ENCODE measurements around the gene IRF4. TPM values are rescaled to one million over a fixed set of nuclear protein-coding genes. Genes with fewer than 3 reads are reported as not detected.

IRF4 gene
- total RNA-seq, 4 donors from 2014 or later: 0.89 to 7.4 (median 3.2) TPM

- no peak overlapping the region for H3K4me3 ChIP-seq
- ATAC-seq: no peak
- WGBS, 2 donors (ENCODE audit: low coverage in 1 of 2): 95 to 96% methylated on average over 4 to 6 of the region's 19 CpGs
These were observed 56.9 kb downstream of the IRF4 start for GRCh38 chr6:448296-449056.

GRCh38 chr6:449057-449430 lies 57.5 kb downstream of the IRF4 start:
- TF ChIP-seq POLR2AphosphoS5 (IDR thresholded peaks at IDR 0.05) (no peak), POLR2A (IDR thresholded peaks at IDR 0.05) (no peak), EP300 (IDR thresholded peaks at IDR 0.05) (no peak), CTCF (IDR thresholded peaks at IDR 0.05) (no peak)
- Histone ChIP-seq H3K9me3 (peaks cover 0 to 9% (median 0%) of the 10 kb centered on the region in 3 donors), H3K4me3 (no peak overlapping the region), H3K36me3 (no peaks in the 10 kb centered on the region), H3K27ac (no peak overlapping the region), H3K4me1 (peaks cover 0 to 8% (median 0%) of the 10 kb centered on the region in 3 donors), H3K27me3 (peaks cover 62% of the 10 kb centered on the region)
- no peak for ATAC-seq
- WGBS, 2 donors (ENCODE audit: low coverage in 1 of 2): 80% methylated on average over 1 of the region's 12 CpGs

More at GRCh38 chr6:448296-449056, 56.9 kb downstream of the IRF4 start:
- TF ChIP-seq POLR2AphosphoS5 (IDR thresholded peaks at IDR 0.05): no peak
- TF ChIP-seq POLR2A (IDR thresholded peaks at IDR 0.05): no peak
- no peak for TF ChIP-seq CTCF (IDR thresholded peaks at IDR 0.05)
- TF ChIP-seq EP300 (IDR thresholded peaks at IDR 0.05): no peak
- peaks cover 67% of the 10 kb centered on the region for H3K27me3 ChIP-seq
- H3K27ac ChIP-seq: no peak overlapping the region
- no peaks in the 10 kb centered on the region for H3K36me3 ChIP-seq
- peaks cover 0 to 9% (median 0%) of the 10 kb centered on the region in 3 donors for H3K9me3 ChIP-seq
- peaks cover 0 to 8% (median 0%) of the 10 kb centered on the region in 3 donors for H3K4me1 ChIP-seq

- no peak for ATAC-seq
- peaks cover 0 to 8% (median 0%) of the 10 kb centered on the region in 3 donors for H3K4me1 ChIP-seq
- 89 to 94% methylated on average over 9 to 17 of the region's 62 CpGs for WGBS, 2 donors (ENCODE audit: low coverage in 1 of 2)
- H3K27ac ChIP-seq: no peak overlapping the region
- peaks cover 0 to 9% (median 0%) of the 10 kb centered on the region in 3 donors for H3K9me3 ChIP-seq
- no peak overlapping the region for H3K4me3 ChIP-seq
- H3K27me3 ChIP-seq: peaks cover 54% of the 10 kb centered on the region
- TF ChIP-seq EP300 (IDR thresholded peaks at IDR 0.05) (no peak), POLR2A (IDR thresholded peaks at IDR 0.05) (no peak), POLR2AphosphoS5 (IDR thresholded peaks at IDR 0.05) (no peak), CTCF (IDR thresholded peaks at IDR 0.05) (no peak)
- H3K36me3 ChIP-seq: no peaks in the 10 kb centered on the region
These were observed 58.2 kb downstream of the IRF4 start for GRCh38 chr6:449486-450419.

- no peak for ATAC-seq
- peaks cover 0 to 8% (median 0%) of the 10 kb centered on the region in 3 donors for H3K4me1 ChIP-seq
These were observed 59.8 kb downstream of the IRF4 start for GRCh38 chr6:451336-451735.

More at GRCh38 chr6:451336-451735, 59.8 kb downstream of the IRF4 start:
- no peaks in the 10 kb centered on the region for H3K36me3 ChIP-seq
- H3K27ac ChIP-seq: no peak overlapping the region
- WGBS, 2 donors (ENCODE audit: low coverage in 1 of 2): 88 to 91% methylated on average over 5 to 8 of the region's 12 CpGs
- H3K9me3 ChIP-seq: peaks cover 0 to 9% (median 0%) of the 10 kb centered on the region in 3 donors
- TF ChIP-seq POLR2A (IDR thresholded peaks at IDR 0.05) (no peak), POLR2AphosphoS5 (IDR thresholded peaks at IDR 0.05) (no peak), EP300 (IDR thresholded peaks at IDR 0.05) (no peak), CTCF (IDR thresholded peaks at IDR 0.05) (no peak)
- H3K4me3 ChIP-seq: no peak overlapping the region
- H3K27me3 ChIP-seq: peaks cover 57% of the 10 kb centered on the region
